ENCODE measurements around the gene WEE1. TPM values are rescaled to one million over a fixed set of nuclear protein-coding genes. Genes with fewer than 3 reads are reported as not detected.
"Not testable (repeated sequence)": the region's sequence is repeated elsewhere in the genome, so short reads cannot be mapped to it uniquely, and the experiment has no call there.

The WEE1 gene
- total and polyA plus RNA-seq, 12 donors: 12.7 to 114 (median 48.7) TPM

- Histone ChIP-seq H3K4me1 (peaks cover 0 to 19% (median 11%) of the 10 kb centered on the region in 9 donors), H3K36me3 (no peaks in the 10 kb centered on the region), H3K27me3 (no peaks in the 10 kb centered on the region), H3K9me3 (no peaks in the 10 kb centered on the region), H3K27ac (no peak overlapping the region), H3K4me3 (no peak overlapping the region)
- 100% methylated on average over 1 of the region's 1 CpG for WGBS, 2 donors
- intact Hi-C loops (cut with DNase I): loop anchor here in 7 of 10 donors (5.0 to 10.0 kb wide), 6 partner anchors 43 to 706 kb away; partner anchors contain the start of genes SWAP70 (in 2 of the 7) and ADM (in 1 of the 7)
- DNase-seq (no peak), ATAC-seq (no peak)
- TF ChIP-seq CTCF (IDR thresholded peaks at IDR 0.05): no peak
Observed at GRCh38 chr11:9619004-9619403, 45.5 kb downstream of the WEE1 start.

- ATAC-seq: no peak
- no peak overlapping the region for H3K27ac ChIP-seq
- no peak for DNase-seq
- intact Hi-C loops (cut with DNase I): loop anchor here in 8 of 10 donors (5.0 to 10.0 kb wide), 8 partner anchors 42 to 705 kb away; partner anchors contain the start of genes SWAP70 (in 2 of the 8) and ADM (in 1 of the 8)
- peaks cover 0 to 19% (median 7%) of the 10 kb centered on the region in 9 donors for H3K4me1 ChIP-seq
- H3K36me3 ChIP-seq: no peaks in the 10 kb centered on the region
- H3K27me3 ChIP-seq: no peaks in the 10 kb centered on the region
- H3K9me3 ChIP-seq: no peaks in the 10 kb centered on the region
- H3K4me3 ChIP-seq: no peak overlapping the region
- TF ChIP-seq CTCF (IDR thresholded peaks at IDR 0.05): no peak
Observed at GRCh38 chr11:9619971-9620370, 46.5 kb downstream of the WEE1 start.

GRCh38 chr11:9622353-9622752 lies 48.9 kb downstream of the WEE1 start:
- 77 to 80% methylated on average over 7 of the region's 7 CpGs for WGBS, 2 donors
- peaks cover 0 to 30% (median 25%) of the 10 kb centered on the region in 9 donors for H3K4me1 ChIP-seq
- not testable (repeated sequence) for H3K9me3 ChIP-seq, H3K27ac ChIP-seq, H3K4me3 ChIP-seq, H3K27me3 ChIP-seq, ATAC-seq, DNase-seq, H3K36me3 ChIP-seq
- intact Hi-C loops (cut with DNase I): loop anchor here in 2 of 10 donors (5.0 to 10.0 kb wide), 3 partner anchors 62 to 510 kb away; no protein-coding TSS in a partner anchor

GRCh38 chr11:9623053-9623452 lies 49.6 kb downstream of the WEE1 start:
- H3K9me3 ChIP-seq, DNase-seq, ATAC-seq, H3K27me3 ChIP-seq, H3K4me3 ChIP-seq, H3K36me3 ChIP-seq, H3K27ac ChIP-seq: not testable (repeated sequence)
- intact Hi-C loops (cut with DNase I): loop anchor here in 2 of 10 donors (5.0 to 10.0 kb wide), 3 partner anchors 62 to 509 kb away; no protein-coding TSS in a partner anchor
- WGBS, 2 donors: 97 to 100% methylated on average over 22 to 23 of the region's 23 CpGs
- peaks cover 0 to 30% (median 25%) of the 10 kb centered on the region in 9 donors for H3K4me1 ChIP-seq

- no peak for TF ChIP-seq CTCF (IDR thresholded peaks at IDR 0.05)
- DNase-seq (no peak), ATAC-seq (no peak)
- intact Hi-C loops (cut with DNase I): loop anchor here in 2 of 10 donors (5.0 to 10.0 kb wide), 3 partner anchors 60 to 508 kb away; no protein-coding TSS in a partner anchor
- peaks cover 0 to 30% (median 25%) of the 10 kb centered on the region in 9 donors for H3K4me1 ChIP-seq
- no peak overlapping the region for H3K4me3 ChIP-seq
- H3K36me3 ChIP-seq: no peaks in the 10 kb centered on the region
- no peaks in the 10 kb centered on the region for H3K27me3 ChIP-seq
- H3K27ac ChIP-seq: peak overlapping the region in 2 of 10 donors; percentile 19 to 21
- no peaks in the 10 kb centered on the region for H3K9me3 ChIP-seq
Observed at GRCh38 chr11:9624448-9624847, 51.0 kb downstream of the WEE1 start.
